Right lobe of liver (tissue), 4 donors: Measurements from ENCODE around the gene IZUMO1.

ENCODE experiments used
- CTCF ChIP-seq, 4 donors: fragments of 200-600 bp in 3 of 4; fragments of 450-650 bp in 1 of 4; IDR thresholded peaks; one replicate each; pipeline versions ENCODE4 v1.5.1 to v1.8.0; 2016 to 2022; ENCODE audit warnings: antibody characterized with exemption in 4 of 4, mild to moderate bottlenecking in 2 of 4
- POLR2A ChIP-seq: fragments of 450-650 bp; IDR thresholded peaks from one replicate; pipeline ENCODE4 v1.6.1; 2017; ENCODE audit warnings: antibody characterized with exemption, mild to moderate bottlenecking
- donor health status: DM: no; HTN: no; CAD: no.
- donor health status: DM: no; HTN: no; CAD: no.
- donor health status: DM: no; HTN: yes; CAD: no.

- TF ChIP-seq POLR2A (no peak), CTCF (IDR thresholded peaks at IDR 0.05) (no peak)
These were observed 25.8 kb upstream of the IZUMO1 start for GRCh38 chr19:48772503-48772953.
